ENCODE measurements around the gene MAPKAPK3.

DNA sequence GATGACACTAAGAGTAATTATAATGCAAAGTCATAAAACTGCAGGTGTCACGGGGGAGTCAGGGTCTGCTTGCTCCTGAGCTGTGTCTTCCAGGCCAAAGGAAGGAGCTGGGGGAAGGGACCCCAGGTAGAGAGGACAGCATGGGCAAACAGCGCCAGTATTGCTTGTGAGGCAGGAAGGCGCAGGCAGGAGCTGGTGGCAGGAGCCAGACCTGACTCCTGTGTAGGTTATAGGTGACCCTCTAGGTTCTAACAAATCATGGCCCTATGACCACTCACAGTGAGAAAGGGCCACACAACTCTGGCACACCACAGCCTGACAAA, 7.2 kb upstream of the MAPKAPK3 start:
- TF ChIP-seq ZNF274 (IDR thresholded peaks at IDR 0.05; ENCODE audit: low read depth, low read length) (no peak), YY1 (IDR thresholded peaks at IDR 0.05; ENCODE audit: insufficient read depth, insufficient read length) (no peak)
